ENCODE measurements around the gene TRIM15. TPM values are rescaled to one million over a fixed set of nuclear protein-coding genes. Genes with fewer than 3 reads are reported as not detected.

The TRIM15 gene
- total RNA-seq, 1 experiment from 2014 or later: not detected

GRCh38 chr6:30167101-30167500 lies 3.8 kb downstream of the TRIM15 start:
- H4K20me1 ChIP-seq (ENCODE audit: low read length): no peaks in the 10 kb centered on the region
- DNase-seq: no peak
- H3K27me3 ChIP-seq (ENCODE audit: low read length): peaks cover 11% of the 10 kb centered on the region
- no peak overlapping the region for H3K27ac ChIP-seq (ENCODE audit: low read length)
- no peaks in the 10 kb centered on the region for H3F3A ChIP-seq (ENCODE audit: low read length, unreplicated experiment)
- H3K9ac ChIP-seq (ENCODE audit: low read length): no peak overlapping the region
- intact Hi-C loops (cut with micrococcal nuclease): no loop called here
- ChIA-PET POLR2A (ENCODE audit: unreplicated experiment) (interaction anchor here (0.6 kb wide), 1 partner anchor 87 kb away, joined by 10 read pairs; no protein-coding TSS in a partner anchor), CTCF (interaction anchor here (0.8 kb wide), 1 partner anchor 64 kb away, joined by 3 read pairs; no protein-coding TSS in a partner anchor)
- no peaks in the 10 kb centered on the region for H3K9me2 ChIP-seq (replicated peaks; ENCODE audit: low read length)
- no peaks in the 10 kb centered on the region for H3K36me3 ChIP-seq (ENCODE audit: low read depth, low read length)
- no peak overlapping the region for H3K4me3 ChIP-seq (ENCODE audit: low read length)
- H3K9me3 ChIP-seq (ENCODE audit: low read length): no peaks in the 10 kb centered on the region
- no peaks in the 10 kb centered on the region for H3K4me1 ChIP-seq (ENCODE audit: insufficient read depth, low read length)
- ATAC-seq: no peak
- no peak overlapping the region for H3K4me2 ChIP-seq (ENCODE audit: low read length)
- H2AFZ ChIP-seq (ENCODE audit: low read length): no peak overlapping the region
- TF ChIP-seq CTCF (conservative IDR thresholded peaks at IDR 0.05; ENCODE audit: low read depth, low read length) (no peak), EZH2 (IDR thresholded peaks at IDR 0.05; ENCODE audit: low read length, unreplicated experiment) (no peak), EZH2phosphoT487 (IDR thresholded peaks at IDR 0.05; ENCODE audit: borderline replicate concordance, low read length) (no peak)
- BruUV-seq (replicated peaks): no TSS peak
- H3K79me2 ChIP-seq (ENCODE audit: low read length): no peaks in the 10 kb centered on the region

GRCh38 chr6:30168741-30169140 lies 5.4 kb downstream of the TRIM15 start:
- ATAC-seq (no peak), DNase-seq (no peak)
- Histone ChIP-seq H2AFZ (ENCODE audit: low read length) (no peak overlapping the region), H3K79me2 (ENCODE audit: low read length) (no peaks in the 10 kb centered on the region), H3K4me1 (ENCODE audit: insufficient read depth, low read length) (no peaks in the 10 kb centered on the region), H3K9ac (ENCODE audit: low read length) (no peak overlapping the region), H3K9me3 (ENCODE audit: low read length) (no peaks in the 10 kb centered on the region), H3K36me3 (ENCODE audit: low read depth, low read length) (no peaks in the 10 kb centered on the region), H3K27ac (ENCODE audit: low read length) (no peak overlapping the region), H3K4me3 (ENCODE audit: low read length) (no peak overlapping the region), H3K9me2 (replicated peaks; ENCODE audit: low read length) (no peaks in the 10 kb centered on the region), H3F3A (ENCODE audit: low read length, unreplicated experiment) (no peaks in the 10 kb centered on the region), H3K4me2 (ENCODE audit: low read length) (no peak overlapping the region), H3K27me3 (ENCODE audit: low read length) (peaks cover 11% of the 10 kb centered on the region), H4K20me1 (ENCODE audit: low read length) (no peaks in the 10 kb centered on the region)
- no peak for TF ChIP-seq EZH2 (IDR thresholded peaks at IDR 0.05; ENCODE audit: low read length, unreplicated experiment)
- no peak for TF ChIP-seq EZH2phosphoT487 (IDR thresholded peaks at IDR 0.05; ENCODE audit: borderline replicate concordance, low read length)
- TF ChIP-seq CTCF (conservative IDR thresholded peaks at IDR 0.05; ENCODE audit: low read depth, low read length): no peak
- intact Hi-C loops (cut with micrococcal nuclease): no loop called here
- ChIA-PET POLR2A (ENCODE audit: unreplicated experiment) (no interaction called here), CTCF (no interaction called here)
- no TSS peak for BruUV-seq (replicated peaks)

GRCh38 chr6:30169658-30170614 lies 6.6 kb downstream of the TRIM15 start:
- Histone ChIP-seq H3K4me2 (ENCODE audit: low read length) (no peak overlapping the region), H3K9me2 (replicated peaks; ENCODE audit: low read length) (no peaks in the 10 kb centered on the region), H3F3A (ENCODE audit: low read length, unreplicated experiment) (no peaks in the 10 kb centered on the region), H3K27me3 (ENCODE audit: low read length) (peaks cover 12% of the 10 kb centered on the region), H3K4me3 (ENCODE audit: low read length) (no peak overlapping the region), H2AFZ (ENCODE audit: low read length) (0 out of 2 replicates have a peak overlapping the region, but pooled peaks have one; percentile 4), H3K9ac (ENCODE audit: low read length) (no peak overlapping the region), H3K27ac (ENCODE audit: low read length) (no peak overlapping the region), H3K36me3 (ENCODE audit: low read depth, low read length) (no peaks in the 10 kb centered on the region), H3K79me2 (ENCODE audit: low read length) (no peaks in the 10 kb centered on the region), H4K20me1 (ENCODE audit: low read length) (no peaks in the 10 kb centered on the region), H3K9me3 (ENCODE audit: low read length) (no peaks in the 10 kb centered on the region), H3K4me1 (ENCODE audit: insufficient read depth, low read length) (no peaks in the 10 kb centered on the region)
- TF ChIP-seq EZH2 (IDR thresholded peaks at IDR 0.05; ENCODE audit: low read length, unreplicated experiment) (no peak), EZH2phosphoT487 (IDR thresholded peaks at IDR 0.05; ENCODE audit: borderline replicate concordance, low read length) (no peak), CTCF (conservative IDR thresholded peaks at IDR 0.05; ENCODE audit: low read depth, low read length) (peak; percentile 90)
- no TSS peak for BruUV-seq (replicated peaks)
- ChIA-PET CTCF (no interaction called here), POLR2A (ENCODE audit: unreplicated experiment) (no interaction called here)
- DNase-seq (peak; percentile 78), ATAC-seq (peak; percentile 88)
- intact Hi-C loops (cut with micrococcal nuclease): loop anchor here (1.0 to 10.0 kb wide), 5 partner anchors 21 to 463 kb away; no protein-coding TSS in a partner anchor

Data from PC-3 (cell line).